Neural progenitor cell (in vitro differentiated cells): Measurements from ENCODE around the gene SLC4A1.
"Not testable (repeated sequence)": the region's sequence is repeated elsewhere in the genome, so short reads cannot be mapped to it uniquely, and the experiment has no call there.

Experiments used
- EZH2 ChIP-seq: fragments of 200-600 bp; sonication (generic); IDR thresholded peaks from 2 replicates; pipeline ENCODE4 v1.6.1; 2017; ENCODE audit warnings: antibody characterized with exemption, mild to moderate bottlenecking, moderate library complexity
- EZH2phosphoT487 ChIP-seq: fragments of 200-600 bp; sonication (generic); IDR thresholded peaks from 2 replicates; pipeline ENCODE4 v1.6.1; 2017; ENCODE audit warnings: antibody characterized with exemption
- TF ChIP-seq, protein P1 (sequence below): fragments of 200-600 bp; sonication (generic); IDR thresholded peaks from 2 replicates; pipeline ENCODE4 v1.5.1; 2017; ENCODE audit warnings: antibody characterized with exemption, mild to moderate bottlenecking

DNA sequence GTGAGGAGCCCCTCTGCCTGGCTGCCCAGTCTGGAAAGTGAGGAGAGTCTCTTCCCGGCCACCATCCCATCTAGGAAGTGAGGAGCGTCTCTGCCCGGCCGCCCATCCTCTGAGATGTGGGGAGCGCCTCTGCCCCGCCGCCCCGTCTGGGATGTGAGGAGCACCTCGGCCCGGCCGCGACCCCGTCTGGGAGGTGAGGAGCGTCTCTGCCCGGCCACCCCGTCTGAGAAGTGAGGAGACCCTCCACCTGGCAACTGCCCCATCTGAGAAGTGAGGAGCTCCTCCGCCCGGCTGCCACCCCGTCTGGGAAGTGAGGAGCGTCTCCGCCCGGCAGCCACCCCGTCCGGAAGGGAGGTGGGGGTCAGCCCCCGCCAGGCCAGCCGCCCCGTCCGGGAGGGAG, 30.0 kb downstream of the SLC4A1 start:
- TF ChIP-seq, protein P1, sequence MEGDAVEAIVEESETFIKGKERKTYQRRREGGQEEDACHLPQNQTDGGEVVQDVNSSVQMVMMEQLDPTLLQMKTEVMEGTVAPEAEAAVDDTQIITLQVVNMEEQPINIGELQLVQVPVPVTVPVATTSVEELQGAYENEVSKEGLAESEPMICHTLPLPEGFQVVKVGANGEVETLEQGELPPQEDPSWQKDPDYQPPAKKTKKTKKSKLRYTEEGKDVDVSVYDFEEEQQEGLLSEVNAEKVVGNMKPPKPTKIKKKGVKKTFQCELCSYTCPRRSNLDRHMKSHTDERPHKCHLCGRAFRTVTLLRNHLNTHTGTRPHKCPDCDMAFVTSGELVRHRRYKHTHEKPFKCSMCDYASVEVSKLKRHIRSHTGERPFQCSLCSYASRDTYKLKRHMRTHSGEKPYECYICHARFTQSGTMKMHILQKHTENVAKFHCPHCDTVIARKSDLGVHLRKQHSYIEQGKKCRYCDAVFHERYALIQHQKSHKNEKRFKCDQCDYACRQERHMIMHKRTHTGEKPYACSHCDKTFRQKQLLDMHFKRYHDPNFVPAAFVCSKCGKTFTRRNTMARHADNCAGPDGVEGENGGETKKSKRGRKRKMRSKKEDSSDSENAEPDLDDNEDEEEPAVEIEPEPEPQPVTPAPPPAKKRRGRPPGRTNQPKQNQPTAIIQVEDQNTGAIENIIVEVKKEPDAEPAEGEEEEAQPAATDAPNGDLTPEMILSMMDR = not testable (repeated sequence)
- TF ChIP-seq EZH2, EZH2phosphoT487: not testable (repeated sequence)
